Nephron progenitor cell (in vitro differentiated cells): ENCODE results near the gene PAF1.

Experiments
- DNase-seq: peaks from one replicate; pipeline ENCODE4 v3.0.0; 2021
- H3K27ac Mint-ChIP-seq: 2 replicates; pipeline ENCODE4 v1.8.0; 2021; ENCODE audit warnings: mild to moderate bottlenecking, moderate library complexity, mixed read lengths
- H3K27me3 Mint-ChIP-seq: 2 replicates; pipeline ENCODE4 v1.8.0; 2021; ENCODE audit warnings: mild to moderate bottlenecking, low read depth, mixed read lengths; ENCODE audit not compliant: poor library complexity
- H3K36me3 Mint-ChIP-seq: 2 replicates; pipeline ENCODE4 v1.8.0; 2021; ENCODE audit warnings: low read depth, mixed read lengths
- H3K4me1 Mint-ChIP-seq: 2 replicates; pipeline ENCODE4 v1.8.0; 2021; ENCODE audit warnings: mixed read lengths
- H3K4me3 Mint-ChIP-seq: 2 replicates; pipeline ENCODE4 v1.8.0; 2021; ENCODE audit warnings: mild to moderate bottlenecking, moderate library complexity, mixed read lengths
- H3K9me3 Mint-ChIP-seq: 2 replicates; pipeline ENCODE4 v1.8.0; 2021; ENCODE audit warnings: mild to moderate bottlenecking, moderate library complexity, mixed read lengths
- CTCF ChIP-seq: fragments of 200-600 bp; sonication (generic); IDR thresholded peaks from 2 replicates; pipeline ENCODE4 v1.5.0; 2021; ENCODE audit warnings: antibody characterized with exemption

PAF1 gene

GRCh38 chr19:39419003-39419402 lies 28.1 kb upstream of the PAF1 start:
- Mint-ChIP-seq H3K27ac (no peak overlapping the region), H3K4me1 (peaks cover 30% of the 10 kb centered on the region), H3K27me3 (no peaks in the 10 kb centered on the region), H3K36me3 (peaks cover 46% of the 10 kb centered on the region), H3K4me3 (no peak overlapping the region), H3K9me3 (no peaks in the 10 kb centered on the region)
- no peak for DNase-seq
- TF ChIP-seq CTCF: no peak

GRCh38 chr19:39417463-39418181 lies 26.7 kb upstream of the PAF1 start:
- Mint-ChIP-seq H3K4me1 (peaks cover 33% of the 10 kb centered on the region), H3K27ac (peak overlapping the region; percentile 29), H3K27me3 (no peaks in the 10 kb centered on the region), H3K36me3 (peaks cover 36% of the 10 kb centered on the region), H3K4me3 (peak overlapping the region; percentile 35), H3K9me3 (no peaks in the 10 kb centered on the region)
- no peak for TF ChIP-seq CTCF
- DNase-seq: no peak

GRCh38 chr19:39416152-39417120 lies 25.5 kb upstream of the PAF1 start:
- no peak for TF ChIP-seq CTCF
- no peak for DNase-seq
- no peak overlapping the region for H3K27ac Mint-ChIP-seq
- no peaks in the 10 kb centered on the region for H3K27me3 Mint-ChIP-seq
- peaks cover 34% of the 10 kb centered on the region for H3K36me3 Mint-ChIP-seq
- no peaks in the 10 kb centered on the region for H3K9me3 Mint-ChIP-seq
- H3K4me1 Mint-ChIP-seq: peaks cover 36% of the 10 kb centered on the region
- H3K4me3 Mint-ChIP-seq: no peak overlapping the region

- Mint-ChIP-seq H3K36me3 (peaks cover 29% of the 10 kb centered on the region), H3K27me3 (no peaks in the 10 kb centered on the region), H3K27ac (no peak overlapping the region), H3K4me3 (peak overlapping the region; percentile 72), H3K4me1 (peaks cover 47% of the 10 kb centered on the region), H3K9me3 (no peaks in the 10 kb centered on the region)
- no peak for TF ChIP-seq CTCF
- DNase-seq: no peak
These were observed 24.5 kb upstream of the PAF1 start for GRCh38 chr19:39415111-39416046.

GRCh38 chr19:39413911-39414608 lies 23.2 kb upstream of the PAF1 start:
- Mint-ChIP-seq H3K9me3 (no peaks in the 10 kb centered on the region), H3K4me1 (peaks cover 53% of the 10 kb centered on the region), H3K4me3 (peak overlapping the region; percentile 98), H3K27ac (peak overlapping the region; percentile 95), H3K27me3 (no peaks in the 10 kb centered on the region), H3K36me3 (peaks cover 23% of the 10 kb centered on the region)
- no peak for TF ChIP-seq CTCF
- peak; percentile 53 for DNase-seq
